Measurements from ENCODE around the gene TBC1D7.

Gene TBC1D7

GRCh38 chr6:13284646-13285045 lies 43.7 kb downstream of the TBC1D7 start:
- no peaks in the 10 kb centered on the region for H4K20me1 ChIP-seq (ENCODE audit: low read depth, low read length)
- no peak overlapping the region for H3K4me2 ChIP-seq (ENCODE audit: low read depth, low read length, poor library complexity, severe bottlenecking)
- peaks cover 11% of the 10 kb centered on the region; the same call in 1 of the 2 replicates for H3K36me3 ChIP-seq (ENCODE audit: low read length)

GRCh38 chr6:13283331-13283730 lies 45.0 kb downstream of the TBC1D7 start:
- Histone ChIP-seq H3K27ac (ENCODE audit: low read depth, low read length) (no peak overlapping the region), H3K27me3 (ENCODE audit: low read length) (no peaks in the 10 kb centered on the region), H3K4me2 (ENCODE audit: low read depth, low read length, poor library complexity, severe bottlenecking) (no peak overlapping the region), H3K9me2 (replicated peaks; ENCODE audit: insufficient read depth, low read length) (no peaks in the 10 kb centered on the region), H2AFZ (ENCODE audit: low read depth, low read length, severe bottlenecking) (no peak overlapping the region), H3K9me3 (ENCODE audit: insufficient read depth, low read length) (no peaks in the 10 kb centered on the region), H3K4me3 (ENCODE audit: insufficient read depth, low read length, poor library complexity, severe bottlenecking) (no peak overlapping the region), H3K36me3 (ENCODE audit: low read length) (peaks cover 11% of the 10 kb centered on the region; the same call in 1 of the 2 replicates), H3F3A (ENCODE audit: insufficient read depth) (no peaks in the 10 kb centered on the region), H3K79me2 (ENCODE audit: insufficient read depth, low read length) (no peaks in the 10 kb centered on the region), H4K20me1 (ENCODE audit: low read depth, low read length) (no peaks in the 10 kb centered on the region), H3K9ac (ENCODE audit: low read length) (no peak overlapping the region)
- no peak for TF ChIP-seq EZH2phosphoT487 (conservative IDR thresholded peaks at IDR 0.05; ENCODE audit: low read length)
- TF ChIP-seq, protein P1, sequence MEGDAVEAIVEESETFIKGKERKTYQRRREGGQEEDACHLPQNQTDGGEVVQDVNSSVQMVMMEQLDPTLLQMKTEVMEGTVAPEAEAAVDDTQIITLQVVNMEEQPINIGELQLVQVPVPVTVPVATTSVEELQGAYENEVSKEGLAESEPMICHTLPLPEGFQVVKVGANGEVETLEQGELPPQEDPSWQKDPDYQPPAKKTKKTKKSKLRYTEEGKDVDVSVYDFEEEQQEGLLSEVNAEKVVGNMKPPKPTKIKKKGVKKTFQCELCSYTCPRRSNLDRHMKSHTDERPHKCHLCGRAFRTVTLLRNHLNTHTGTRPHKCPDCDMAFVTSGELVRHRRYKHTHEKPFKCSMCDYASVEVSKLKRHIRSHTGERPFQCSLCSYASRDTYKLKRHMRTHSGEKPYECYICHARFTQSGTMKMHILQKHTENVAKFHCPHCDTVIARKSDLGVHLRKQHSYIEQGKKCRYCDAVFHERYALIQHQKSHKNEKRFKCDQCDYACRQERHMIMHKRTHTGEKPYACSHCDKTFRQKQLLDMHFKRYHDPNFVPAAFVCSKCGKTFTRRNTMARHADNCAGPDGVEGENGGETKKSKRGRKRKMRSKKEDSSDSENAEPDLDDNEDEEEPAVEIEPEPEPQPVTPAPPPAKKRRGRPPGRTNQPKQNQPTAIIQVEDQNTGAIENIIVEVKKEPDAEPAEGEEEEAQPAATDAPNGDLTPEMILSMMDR (IDR thresholded peaks at IDR 0.05; ENCODE audit: insufficient read depth, low read length, poor library complexity, severe bottlenecking), result no peak

More at GRCh38 chr6:13284646-13285045, 43.7 kb downstream of the TBC1D7 start:
- Histone ChIP-seq H3F3A (ENCODE audit: insufficient read depth) (no peaks in the 10 kb centered on the region), H3K9me2 (replicated peaks; ENCODE audit: insufficient read depth, low read length) (no peaks in the 10 kb centered on the region), H3K9ac (ENCODE audit: low read length) (no peak overlapping the region), H3K9me3 (ENCODE audit: insufficient read depth, low read length) (no peaks in the 10 kb centered on the region), H3K4me3 (ENCODE audit: insufficient read depth, low read length, poor library complexity, severe bottlenecking) (no peak overlapping the region), H3K27ac (ENCODE audit: low read depth, low read length) (no peak overlapping the region), H3K79me2 (ENCODE audit: insufficient read depth, low read length) (no peaks in the 10 kb centered on the region), H2AFZ (ENCODE audit: low read depth, low read length, severe bottlenecking) (no peak overlapping the region), H3K27me3 (ENCODE audit: low read length) (no peaks in the 10 kb centered on the region)
- no peak for TF ChIP-seq EZH2phosphoT487 (conservative IDR thresholded peaks at IDR 0.05; ENCODE audit: low read length)
- TF ChIP-seq, protein P1 (IDR thresholded peaks at IDR 0.05; ENCODE audit: insufficient read depth, low read length, poor library complexity, severe bottlenecking), result no peak

DNA sequence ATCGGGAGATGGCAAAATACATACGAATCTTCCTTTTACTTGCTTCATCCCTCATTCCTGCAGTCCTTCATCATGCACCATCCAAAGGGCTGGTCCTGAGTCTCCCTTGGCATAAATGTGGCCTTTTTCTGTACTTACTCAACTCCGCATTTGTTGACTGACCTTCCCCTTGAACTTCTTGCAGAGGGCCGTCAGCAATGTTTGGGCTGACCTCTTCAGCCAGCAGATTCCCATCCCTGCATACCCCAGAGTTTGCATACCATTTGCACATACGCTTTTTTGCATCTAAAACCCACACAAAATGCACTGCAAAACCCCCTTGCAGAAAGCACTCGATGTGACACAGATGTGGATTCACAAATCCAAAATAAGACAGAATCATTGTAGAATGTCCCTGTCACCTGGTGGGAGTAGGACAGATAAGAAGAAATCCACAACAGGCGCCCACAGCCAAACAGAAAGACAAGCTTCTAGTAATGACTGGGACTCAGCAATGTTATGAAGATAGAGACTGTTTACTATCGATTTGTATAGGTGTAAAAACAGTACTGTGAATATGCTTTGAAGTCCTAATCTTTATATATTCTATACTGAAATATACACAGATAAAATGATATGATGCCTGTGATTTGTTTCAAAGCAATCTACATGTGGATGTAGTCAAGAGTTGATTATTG lies 45.8 kb downstream of the TBC1D7 start:
- H3K36me3 ChIP-seq (ENCODE audit: low read length), result peaks cover 11% of the 10 kb centered on the region; the same call in 1 of the 2 replicates
- TF ChIP-seq, protein P1 (IDR thresholded peaks at IDR 0.05; ENCODE audit: insufficient read depth, low read length, poor library complexity, severe bottlenecking), result no peak
- no peak for TF ChIP-seq EZH2phosphoT487 (conservative IDR thresholded peaks at IDR 0.05; ENCODE audit: low read length)
- no peaks in the 10 kb centered on the region for H3K9me2 ChIP-seq (replicated peaks; ENCODE audit: insufficient read depth, low read length)
- no peak overlapping the region for H2AFZ ChIP-seq (ENCODE audit: low read depth, low read length, severe bottlenecking)
- H3K79me2 ChIP-seq (ENCODE audit: insufficient read depth, low read length), result no peaks in the 10 kb centered on the region
- H3K4me2 ChIP-seq (ENCODE audit: low read depth, low read length, poor library complexity, severe bottlenecking), result no peak overlapping the region
- H4K20me1 ChIP-seq (ENCODE audit: low read depth, low read length), result no peaks in the 10 kb centered on the region
- H3K4me3 ChIP-seq (ENCODE audit: insufficient read depth, low read length, poor library complexity, severe bottlenecking), result no peak overlapping the region
- no peak overlapping the region for H3K27ac ChIP-seq (ENCODE audit: low read depth, low read length)
- no peak overlapping the region for H3K9ac ChIP-seq (ENCODE audit: low read length)
- no peaks in the 10 kb centered on the region for H3K27me3 ChIP-seq (ENCODE audit: low read length)
- no peaks in the 10 kb centered on the region for H3F3A ChIP-seq (ENCODE audit: insufficient read depth)
- H3K9me3 ChIP-seq (ENCODE audit: insufficient read depth, low read length), result no peaks in the 10 kb centered on the region

Measured in SU-DHL-6 (cell line).